Lower leg skin (tissue), 3 donors: Measurements from ENCODE around the gene RPTN.

ENCODE experiments used
- CTCF ChIP-seq, 3 donors: fragments of 450-650 bp; IDR thresholded peaks; one replicate each; pipeline ENCODE4 v1.5.1; 2016; ENCODE audit warnings: antibody characterized with exemption in 3 of 3, mild to moderate bottlenecking in 3 of 3, moderate library complexity in 2 of 3
- POLR2A ChIP-seq, 2 donors: fragments of 450-650 bp; IDR thresholded peaks; one replicate each; pipeline ENCODE4 v1.6.1; 2016 to 2017; ENCODE audit warnings: antibody characterized with exemption in 2 of 2, mild to moderate bottlenecking in 1 of 2, moderate library complexity in 1 of 2

- TF ChIP-seq POLR2A (IDR thresholded peaks at IDR 0.05) (no peak), CTCF (IDR thresholded peaks at IDR 0.05) (no peak)
Observed at GRCh38 chr1:152148981-152149380, 10.0 kb downstream of the RPTN start.
